HG03139 (cell line): ENCODE measurements around the gene CEP164.
"Not testable (repeated sequence)": the region's sequence is repeated elsewhere in the genome, so short reads cannot be mapped to it uniquely, and the experiment has no call there.

ENCODE experiments used
- ATAC-seq: cut with Tn5 transposase; IDR thresholded peaks from one replicate; pipeline ENCODE4 v1.9.1; 2021; ENCODE audit not compliant: unreplicated experiment

The CEP164 gene

DNA sequence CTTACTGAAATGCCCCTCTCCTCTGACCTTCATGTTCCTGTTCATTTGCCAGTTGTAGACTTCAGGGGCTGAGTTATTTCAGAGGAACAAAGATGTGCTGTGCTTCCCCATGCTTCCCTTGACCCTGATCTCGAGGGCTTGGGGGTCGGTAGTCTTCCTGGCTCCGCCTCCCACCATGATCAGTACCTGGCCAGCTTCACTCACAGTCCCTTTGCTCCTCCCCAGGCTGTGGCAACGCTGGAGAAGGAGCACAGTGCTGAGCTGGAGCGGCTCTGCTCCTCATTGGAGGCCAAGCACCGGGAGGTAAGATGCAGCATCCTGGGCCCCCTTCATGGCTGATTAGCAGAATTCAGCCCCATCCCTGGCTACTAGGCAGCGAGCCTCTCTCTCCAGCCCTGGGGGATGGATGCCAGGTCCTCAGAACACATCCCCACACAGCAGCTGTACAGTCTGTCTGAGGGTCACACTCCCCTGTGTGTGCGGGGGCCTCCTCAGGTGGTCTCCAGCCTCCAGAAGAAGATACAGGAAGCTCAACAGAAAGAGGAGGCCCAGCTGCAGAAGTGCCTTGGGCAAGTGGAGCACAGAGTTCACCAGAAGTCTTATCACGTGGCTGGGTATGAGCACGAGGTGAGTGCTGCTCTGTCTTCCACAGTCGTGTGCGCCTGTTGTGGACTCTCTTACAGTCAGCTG is 64.5 kb downstream of the CEP164 start:
- ATAC-seq, result no peak

DNA sequence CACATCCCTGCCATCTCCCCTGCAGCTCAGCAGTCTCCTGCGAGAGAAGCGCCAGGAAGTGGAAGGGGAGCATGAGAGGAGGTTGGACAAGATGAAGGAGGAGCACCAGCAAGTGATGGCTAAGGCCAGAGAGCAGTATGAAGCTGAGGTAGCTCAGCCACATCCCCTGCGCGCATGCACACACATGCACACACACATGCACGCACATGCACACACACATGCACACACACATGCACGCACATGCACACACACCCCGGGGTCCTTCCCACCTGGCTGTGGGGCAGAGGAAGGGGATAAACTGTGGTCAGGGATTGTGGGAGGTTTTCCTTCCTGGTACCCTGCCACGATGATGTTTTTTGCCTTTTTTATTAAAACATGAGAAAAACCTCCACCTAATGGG is 65.3 kb downstream of the CEP164 start:
- ATAC-seq, result no peak

DNA sequence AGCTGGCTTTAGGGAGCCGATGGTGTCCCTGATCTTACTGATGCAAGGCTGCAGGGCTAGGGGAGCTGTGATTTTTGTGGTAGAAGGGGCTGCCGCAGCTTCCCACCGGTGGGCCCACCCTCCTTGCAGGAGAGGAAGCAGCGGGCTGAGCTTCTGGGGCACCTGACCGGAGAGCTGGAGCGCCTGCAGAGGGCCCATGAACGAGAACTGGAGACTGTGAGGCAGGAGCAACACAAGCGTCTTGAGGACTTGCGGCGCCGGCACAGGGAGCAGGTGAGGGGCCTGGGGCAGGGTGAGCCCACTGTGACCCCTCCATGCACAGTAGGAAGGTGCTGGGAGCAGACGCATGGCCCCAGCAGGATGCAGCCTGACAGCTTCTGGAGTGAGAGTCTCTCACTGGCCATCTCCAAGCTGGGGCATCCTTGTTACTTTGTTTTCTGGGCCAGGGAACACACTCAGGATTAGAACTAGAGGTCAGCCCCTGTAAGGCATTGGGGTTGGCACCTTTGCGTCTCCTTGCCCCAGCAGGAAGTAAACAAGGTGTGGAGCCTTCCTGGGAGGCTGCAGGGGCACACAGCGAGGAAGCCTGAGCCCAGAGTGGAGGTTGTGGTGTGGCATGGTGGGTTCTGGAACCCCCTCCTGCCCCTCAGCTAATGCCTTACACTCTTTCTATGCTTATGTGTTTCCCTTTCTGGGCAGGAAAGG is 66.7 kb downstream of the CEP164 start:
- no peak for ATAC-seq

DNA sequence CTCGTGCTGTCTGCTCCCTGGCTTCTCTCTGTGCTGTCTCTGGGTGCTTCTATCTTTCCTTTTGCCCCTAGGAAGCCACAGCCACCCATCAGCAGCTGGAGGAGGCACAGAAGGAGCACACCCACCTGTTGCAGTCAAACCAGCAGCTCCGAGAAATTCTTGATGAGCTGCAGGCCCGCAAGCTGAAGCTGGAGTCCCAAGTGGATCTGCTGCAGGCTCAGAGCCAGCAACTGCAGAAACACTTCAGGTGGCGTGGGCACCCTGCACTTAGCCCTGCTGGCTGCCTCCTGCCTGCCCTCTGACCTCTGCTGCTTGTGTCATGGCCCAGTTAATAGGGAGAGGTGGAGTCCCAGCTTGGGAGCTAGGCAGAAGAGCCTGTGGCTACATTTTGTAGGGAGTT is 67.8 kb downstream of the CEP164 start:
- no peak for ATAC-seq

- no peak for ATAC-seq
Observed at GRCh38 chr11:117396970-117397369, 69.3 kb downstream of the CEP164 start.

DNA sequence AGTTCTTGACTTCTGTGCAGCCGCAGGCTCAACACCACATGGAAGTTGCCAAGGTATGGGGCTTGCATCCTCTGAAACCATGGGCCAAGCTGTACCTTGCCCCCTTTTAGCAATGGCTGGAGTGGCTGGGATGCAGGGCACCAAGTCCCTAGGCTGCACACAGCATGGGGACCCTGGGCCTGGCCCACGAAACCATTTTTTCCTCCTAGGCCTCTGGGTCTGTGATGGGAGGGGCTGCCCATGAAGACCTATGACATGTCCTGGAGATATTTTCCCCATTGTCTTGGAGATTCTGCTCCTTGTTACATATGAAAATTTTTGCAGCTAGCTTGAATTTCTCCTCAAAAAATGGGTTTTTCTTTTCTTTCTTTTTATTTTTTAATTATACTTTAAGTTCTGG is 71.0 kb downstream of the CEP164 start:
- not testable (repeated sequence) for ATAC-seq

DNA sequence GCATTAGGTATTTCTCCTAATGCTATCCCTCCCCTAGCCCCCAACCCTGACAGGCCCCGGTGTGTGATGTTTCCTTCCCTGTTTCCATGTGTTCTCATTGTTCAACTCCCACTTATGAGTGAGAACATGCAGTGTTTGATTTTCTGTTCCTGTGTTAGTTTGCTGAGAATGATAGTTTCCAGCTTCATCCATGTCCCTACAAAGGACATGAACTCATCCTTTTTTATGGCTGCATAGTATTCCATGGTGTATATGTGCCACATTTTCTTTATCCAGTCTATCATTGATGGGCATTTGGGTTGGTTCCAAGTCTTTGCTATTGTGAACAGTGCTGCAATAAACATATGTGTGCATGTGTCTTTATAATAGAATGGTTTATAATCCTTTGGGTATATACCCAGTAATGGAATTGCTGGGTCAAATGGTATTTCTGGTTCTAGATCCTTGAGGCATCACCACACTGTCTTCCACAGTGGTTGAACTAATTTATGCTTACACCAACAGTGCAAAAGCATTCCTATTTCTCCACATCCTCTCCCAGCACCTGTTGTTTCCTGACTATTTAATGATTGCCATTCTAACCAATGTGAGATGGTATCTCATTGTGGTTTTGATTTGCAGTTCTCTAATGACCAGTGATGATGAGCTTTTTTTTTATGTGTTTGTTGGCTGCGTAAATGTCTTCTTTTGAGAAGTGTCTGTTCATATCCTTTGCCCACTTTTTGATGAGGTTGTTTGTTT is 71.6 kb downstream of the CEP164 start:
- not testable (repeated sequence) for ATAC-seq

DNA sequence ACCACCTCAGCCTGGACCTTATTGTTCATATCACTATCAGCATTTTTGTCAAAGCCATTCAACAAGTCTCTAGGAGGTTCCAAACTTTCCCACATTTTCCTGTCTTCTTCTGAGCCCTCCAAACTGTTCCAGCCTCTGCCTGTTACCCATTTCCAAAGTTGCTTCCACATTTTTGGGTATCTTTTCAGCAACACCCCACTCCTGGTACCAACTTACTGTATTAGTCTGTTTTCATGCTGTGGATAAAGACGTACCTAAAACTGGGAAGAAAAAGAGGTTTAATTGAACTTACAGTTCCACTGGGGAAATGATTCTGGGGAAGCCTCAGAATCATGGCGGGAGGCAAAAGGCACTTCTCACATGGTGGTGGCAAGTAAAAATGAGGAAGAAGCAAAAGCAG is 78.2 kb downstream of the CEP164 start:
- ATAC-seq, result not testable (repeated sequence)

- ATAC-seq, result no peak
Observed at GRCh38 chr11:117407016-117407415, 79.4 kb downstream of the CEP164 start.

GRCh38 chr11:117408356-117408755 is 80.7 kb downstream of the CEP164 start:
- no peak for ATAC-seq

- ATAC-seq, result no peak
Observed at GRCh38 chr11:117409511-117409910, 81.9 kb downstream of the CEP164 start.

DNA sequence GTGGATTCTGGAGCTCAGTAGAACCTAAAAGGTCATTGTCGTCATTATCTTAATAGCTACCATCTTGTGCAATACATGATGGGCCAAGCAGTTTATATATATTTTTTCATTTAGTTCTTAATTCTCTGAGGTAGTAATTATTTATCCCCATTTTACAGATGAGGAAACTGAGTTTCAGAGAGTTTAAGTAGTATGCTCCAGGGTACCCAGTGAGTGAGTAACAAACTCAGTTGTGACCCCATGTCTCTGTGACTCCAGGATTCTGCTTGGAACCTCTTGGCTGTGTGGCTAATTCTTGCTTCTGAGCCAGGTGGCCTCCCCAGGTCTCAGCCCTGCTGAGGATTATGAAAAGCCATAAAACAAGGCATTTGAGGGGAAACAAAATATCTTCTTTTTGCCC is 82.6 kb downstream of the CEP164 start:
- no peak for ATAC-seq

DNA sequence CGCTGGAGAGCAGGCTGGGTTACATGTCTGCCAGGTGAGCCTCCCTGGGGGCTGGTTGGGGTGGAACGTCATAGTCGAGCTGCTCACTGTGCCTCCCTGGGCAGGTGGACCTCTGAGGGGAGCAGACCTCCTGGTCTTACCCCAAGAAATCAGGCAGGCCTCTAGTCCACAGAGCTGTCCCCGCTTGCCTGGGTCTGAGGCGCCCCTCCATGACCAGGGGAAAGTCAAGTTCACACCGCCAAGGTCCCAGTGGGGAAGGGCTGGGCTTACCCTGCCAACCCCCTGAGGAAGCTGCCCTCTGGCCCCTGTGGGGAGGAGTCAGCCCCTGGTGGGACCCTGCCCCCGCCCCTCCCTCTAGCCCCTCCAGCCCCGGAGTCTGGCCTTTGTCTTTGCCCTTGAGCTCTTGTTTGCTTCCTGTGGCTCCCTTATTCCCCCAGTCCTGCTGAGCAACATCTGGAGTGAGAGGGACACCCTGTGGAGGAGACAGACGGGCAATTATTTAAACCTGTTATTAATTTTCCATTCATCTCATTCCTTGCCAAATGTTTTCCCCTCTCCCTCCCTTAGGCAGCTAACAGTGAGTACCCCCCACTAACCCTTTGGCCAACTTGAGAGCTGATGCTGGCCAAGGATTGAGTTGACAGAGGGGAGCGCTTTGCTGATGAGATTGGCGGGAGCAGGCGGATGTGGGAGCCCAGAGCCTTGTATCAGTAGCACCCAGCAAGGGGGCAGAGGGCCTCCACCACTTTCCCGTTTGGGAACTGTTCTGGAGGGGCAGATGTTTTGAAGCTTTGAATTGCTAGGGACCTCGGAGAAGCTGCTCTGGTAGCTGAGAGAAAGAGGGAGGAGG is 83.4 kb downstream of the CEP164 start:
- no peak for ATAC-seq

- no peak for ATAC-seq
Observed at GRCh38 chr11:117411736-117412135, 84.1 kb downstream of the CEP164 start.

DNA sequence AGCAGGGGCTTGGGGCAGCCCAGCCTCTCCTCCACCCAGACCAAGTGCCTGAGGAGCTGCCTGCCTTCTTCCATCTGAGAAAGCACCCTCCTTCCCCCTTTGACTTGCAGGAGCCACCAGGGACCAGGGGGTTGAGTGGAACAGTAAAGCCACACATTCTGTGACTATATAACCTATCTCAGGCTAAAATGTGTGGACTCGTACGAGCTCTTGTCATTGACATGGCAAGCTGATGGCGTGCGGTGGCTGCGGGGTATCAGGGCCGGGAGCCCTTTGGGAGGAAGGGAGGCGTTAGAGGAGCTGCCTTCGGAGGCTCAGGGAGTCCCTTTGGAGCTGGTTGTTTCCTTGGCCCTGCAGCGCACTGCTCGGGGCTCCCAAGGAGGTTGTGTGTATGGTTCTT is 84.5 kb downstream of the CEP164 start:
- no peak for ATAC-seq

DNA sequence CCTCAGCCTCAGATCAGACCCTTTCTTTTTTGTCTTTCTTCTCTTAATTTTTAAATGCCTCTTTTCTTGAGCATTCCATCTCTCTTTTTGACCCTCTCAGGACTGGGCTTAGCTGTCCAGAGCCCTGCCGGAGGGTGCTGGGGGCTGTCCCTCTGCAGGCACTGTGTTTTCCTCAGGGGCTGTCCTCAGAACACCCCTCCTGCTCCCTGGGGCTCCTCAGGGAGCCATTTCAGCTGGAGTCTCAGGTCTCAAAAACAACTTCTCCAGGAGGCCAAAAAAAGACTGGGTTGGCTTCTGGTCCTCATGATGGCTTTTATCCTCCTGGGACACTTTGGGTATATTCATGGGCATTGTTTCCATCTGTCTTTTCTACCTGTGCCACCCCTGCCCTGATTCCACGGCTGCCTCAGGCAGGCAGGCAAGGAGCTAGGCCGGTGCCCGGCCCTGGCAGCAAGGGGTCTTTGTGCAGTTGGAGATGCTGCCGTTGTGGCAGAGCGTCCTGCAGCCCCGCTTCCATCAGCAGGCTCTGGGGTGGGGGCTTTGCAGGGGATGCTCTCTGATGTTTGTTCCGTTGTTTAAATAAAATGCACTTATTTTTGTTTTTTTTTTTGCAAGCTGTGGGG is 85.1 kb downstream of the CEP164 start:
- ATAC-seq, result no peak

DNA sequence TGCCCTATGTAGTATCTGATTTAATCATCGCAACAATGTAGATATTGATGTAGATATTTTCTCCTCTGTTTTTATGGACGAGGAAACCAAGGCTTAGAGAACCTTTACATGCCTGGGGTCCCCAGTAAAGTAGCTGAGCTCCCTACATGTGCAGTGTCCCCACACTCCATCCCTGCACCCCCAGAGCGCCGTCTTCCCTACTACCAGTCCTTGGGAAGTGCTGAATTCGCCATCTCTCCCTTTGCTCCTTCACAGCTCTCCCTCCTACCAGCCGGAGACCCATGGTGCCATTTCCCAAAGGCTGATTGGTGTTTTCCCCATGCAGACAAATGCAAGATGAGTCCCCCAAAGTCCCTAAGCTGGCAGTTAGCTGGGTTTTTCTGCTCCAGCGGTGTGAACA is 86.0 kb downstream of the CEP164 start:
- ATAC-seq, result no peak

- ATAC-seq, result no peak
Observed at GRCh38 chr11:117414724-117415123, 87.1 kb downstream of the CEP164 start.

- no peak for ATAC-seq
Observed at GRCh38 chr11:117415358-117415896, 87.8 kb downstream of the CEP164 start.

DNA sequence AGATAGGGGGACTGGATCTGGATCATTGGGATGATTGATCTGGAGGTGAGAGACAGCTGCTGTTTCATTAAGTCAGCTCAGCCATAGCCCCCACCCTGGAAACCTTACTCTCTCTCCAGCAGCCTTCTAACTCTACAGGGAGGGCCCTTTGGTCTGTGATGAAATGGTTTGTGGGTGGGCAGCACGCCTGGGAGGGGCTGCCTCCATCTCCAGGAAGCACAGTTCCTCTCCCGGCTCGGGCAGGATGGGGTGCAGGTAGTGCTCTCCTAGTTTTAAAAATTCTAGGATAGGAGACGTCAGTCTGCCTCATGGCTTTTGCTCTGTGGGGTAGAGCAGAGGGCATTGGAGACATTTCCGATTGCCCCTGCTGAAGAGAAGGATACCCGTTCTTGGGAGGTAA is 89.7 kb downstream of the CEP164 start:
- no peak for ATAC-seq
